WERI-Rb-1 (cell line): ENCODE measurements around the gene HOXB6.

Experiments used
- DNase-seq: peaks from one replicate; pipeline ENCODE4 v3.0.0-alpha.2; 2020
- H3K27ac ChIP-seq: fragments of 250-450 bp; sonication (Bioruptor Pico); 2 replicates; pipeline ENCODE4 v1.5.1; 2020; ENCODE audit warnings: mild to moderate bottlenecking, moderate library complexity
- H3K27me3 ChIP-seq: fragments of 250-450 bp; sonication (Bioruptor Pico); 2 replicates; pipeline ENCODE4 v1.5.1; 2021; ENCODE audit warnings: mild to moderate bottlenecking, low read depth, moderate library complexity; ENCODE audit not compliant: insufficient read depth, severe bottlenecking
- H3K36me3 ChIP-seq: fragments of 250-450 bp; sonication (Bioruptor Pico); 2 replicates; pipeline ENCODE4 v1.5.1; 2020; ENCODE audit warnings: mild to moderate bottlenecking, moderate library complexity
- H3K4me3 ChIP-seq: 2 replicates; pipeline ENCODE4 v1.5.1; 2011; ENCODE audit warnings: low read depth, mild to moderate bottlenecking, control low read depth, low read length
- H3K9me3 ChIP-seq: fragments of 250-450 bp; sonication (Bioruptor Pico); 2 replicates; pipeline ENCODE4 v1.5.1; 2021; ENCODE audit warnings: mild to moderate bottlenecking, moderate library complexity; ENCODE audit not compliant: severe bottlenecking
- TF ChIP-seq, protein P1 (sequence below): IDR thresholded peaks from 2 replicates; pipeline ENCODE4 v1.5.1; 2011; ENCODE audit warnings: low read depth, mild to moderate bottlenecking, control low read depth, inconsistent platforms, low read length

Gene HOXB6

DNA sequence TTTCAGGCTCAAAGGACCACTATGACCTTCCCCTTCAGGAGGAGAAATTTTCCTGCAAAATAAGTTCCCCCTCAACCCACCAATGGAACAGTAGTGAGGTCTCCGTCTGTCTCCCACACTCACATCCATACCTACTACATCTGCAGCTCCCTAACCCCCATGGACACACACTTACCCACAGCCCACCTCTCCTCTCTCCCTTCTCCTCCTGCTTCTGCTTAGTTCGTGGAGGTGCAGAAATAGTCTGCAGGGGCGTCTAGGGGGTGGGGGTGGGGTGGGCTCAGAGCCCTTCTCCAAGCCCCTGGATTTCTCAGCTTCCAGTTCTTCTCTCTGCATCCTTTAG is 35.6 kb downstream of the HOXB6 start:
- TF ChIP-seq, protein P1, sequence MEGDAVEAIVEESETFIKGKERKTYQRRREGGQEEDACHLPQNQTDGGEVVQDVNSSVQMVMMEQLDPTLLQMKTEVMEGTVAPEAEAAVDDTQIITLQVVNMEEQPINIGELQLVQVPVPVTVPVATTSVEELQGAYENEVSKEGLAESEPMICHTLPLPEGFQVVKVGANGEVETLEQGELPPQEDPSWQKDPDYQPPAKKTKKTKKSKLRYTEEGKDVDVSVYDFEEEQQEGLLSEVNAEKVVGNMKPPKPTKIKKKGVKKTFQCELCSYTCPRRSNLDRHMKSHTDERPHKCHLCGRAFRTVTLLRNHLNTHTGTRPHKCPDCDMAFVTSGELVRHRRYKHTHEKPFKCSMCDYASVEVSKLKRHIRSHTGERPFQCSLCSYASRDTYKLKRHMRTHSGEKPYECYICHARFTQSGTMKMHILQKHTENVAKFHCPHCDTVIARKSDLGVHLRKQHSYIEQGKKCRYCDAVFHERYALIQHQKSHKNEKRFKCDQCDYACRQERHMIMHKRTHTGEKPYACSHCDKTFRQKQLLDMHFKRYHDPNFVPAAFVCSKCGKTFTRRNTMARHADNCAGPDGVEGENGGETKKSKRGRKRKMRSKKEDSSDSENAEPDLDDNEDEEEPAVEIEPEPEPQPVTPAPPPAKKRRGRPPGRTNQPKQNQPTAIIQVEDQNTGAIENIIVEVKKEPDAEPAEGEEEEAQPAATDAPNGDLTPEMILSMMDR, result no peak
- H3K27me3 ChIP-seq, result peaks cover 99% of the 10 kb centered on the region
- no peaks in the 10 kb centered on the region for H3K36me3 ChIP-seq
- H3K4me3 ChIP-seq, result no peak overlapping the region
- DNase-seq, result no peak
- no peak overlapping the region for H3K27ac ChIP-seq
- H3K9me3 ChIP-seq, result peaks cover 2% of the 10 kb centered on the region

DNA sequence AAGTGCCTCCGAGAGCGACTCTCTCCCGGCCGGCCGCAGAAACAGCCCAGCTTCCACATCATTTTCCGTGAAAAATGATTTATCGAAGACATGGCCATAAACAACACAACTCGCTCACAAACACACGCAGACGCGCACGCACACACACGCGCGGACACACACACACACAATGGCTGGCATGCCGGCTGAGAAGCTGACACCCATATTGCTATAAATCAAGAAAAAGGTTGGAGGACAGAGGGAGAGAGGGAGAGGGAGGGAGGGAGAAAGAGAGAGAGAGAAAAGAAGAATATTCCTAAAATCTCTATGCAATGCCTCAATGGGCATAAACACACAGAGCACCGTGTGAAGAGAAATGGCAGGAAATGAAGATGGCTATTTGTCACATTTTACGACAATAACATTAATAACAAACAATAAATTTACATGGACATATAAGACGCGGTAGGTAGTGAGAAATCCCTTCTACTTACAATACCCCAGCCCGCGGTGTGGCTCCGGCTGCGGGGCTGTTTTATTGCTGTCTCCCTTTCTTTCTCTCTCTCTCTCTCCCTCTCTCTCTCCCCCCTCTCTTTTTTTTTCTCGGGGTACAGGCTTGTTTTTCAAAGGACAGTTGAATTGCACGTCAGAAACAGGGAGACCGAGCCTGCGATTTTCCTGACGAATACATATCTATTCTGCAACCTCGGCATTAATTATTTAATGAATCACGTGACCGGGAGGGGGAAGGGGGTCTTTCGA is 36.1 kb downstream of the HOXB6 start:
- no peak for DNase-seq
- no peaks in the 10 kb centered on the region for H3K36me3 ChIP-seq
- TF ChIP-seq, protein P1, result no peak
- H3K27me3 ChIP-seq, result peaks cover 97% of the 10 kb centered on the region
- no peak overlapping the region for H3K27ac ChIP-seq
- no peak overlapping the region for H3K4me3 ChIP-seq
- H3K9me3 ChIP-seq, result peaks cover 2% of the 10 kb centered on the region

DNA sequence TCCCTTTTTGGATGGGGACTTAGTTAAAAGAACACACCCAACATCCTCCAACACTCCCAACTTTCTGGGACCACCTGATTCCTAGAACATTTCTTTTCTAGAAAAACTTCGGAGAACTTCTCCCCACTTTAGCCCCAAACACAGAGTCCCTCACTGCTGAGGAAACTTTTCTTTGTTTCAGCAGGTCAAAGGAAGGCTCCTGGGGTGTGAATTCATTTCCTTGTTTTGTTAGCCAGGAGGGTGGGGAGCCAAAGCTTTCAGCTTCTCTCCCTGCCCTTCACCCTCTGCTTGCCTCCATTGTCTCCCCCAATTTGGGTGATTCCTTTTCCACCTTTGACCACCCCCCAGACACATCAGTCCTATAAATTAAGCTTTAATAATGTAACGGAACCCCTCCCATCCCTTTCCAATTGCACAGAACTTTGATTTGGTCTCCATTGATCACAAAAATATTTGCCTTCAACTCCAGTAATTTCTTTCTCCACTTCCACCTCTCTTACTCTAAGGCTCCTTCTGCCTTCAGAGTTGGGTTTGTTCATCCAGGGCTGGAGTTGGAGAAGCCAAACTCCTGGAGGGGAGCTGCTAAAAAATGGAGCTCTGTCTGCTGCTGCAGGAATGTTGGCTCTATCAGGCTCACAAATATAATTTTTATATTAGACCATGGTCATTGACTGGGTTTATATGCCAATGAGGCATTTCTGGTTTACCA is 37.0 kb downstream of the HOXB6 start:
- DNase-seq, result no peak
- Histone ChIP-seq H3K27ac (no peak overlapping the region), H3K4me3 (no peak overlapping the region), H3K36me3 (no peaks in the 10 kb centered on the region), H3K27me3 (peaks cover 97% of the 10 kb centered on the region), H3K9me3 (peaks cover 2% of the 10 kb centered on the region)
- TF ChIP-seq, protein P1, result no peak

DNA sequence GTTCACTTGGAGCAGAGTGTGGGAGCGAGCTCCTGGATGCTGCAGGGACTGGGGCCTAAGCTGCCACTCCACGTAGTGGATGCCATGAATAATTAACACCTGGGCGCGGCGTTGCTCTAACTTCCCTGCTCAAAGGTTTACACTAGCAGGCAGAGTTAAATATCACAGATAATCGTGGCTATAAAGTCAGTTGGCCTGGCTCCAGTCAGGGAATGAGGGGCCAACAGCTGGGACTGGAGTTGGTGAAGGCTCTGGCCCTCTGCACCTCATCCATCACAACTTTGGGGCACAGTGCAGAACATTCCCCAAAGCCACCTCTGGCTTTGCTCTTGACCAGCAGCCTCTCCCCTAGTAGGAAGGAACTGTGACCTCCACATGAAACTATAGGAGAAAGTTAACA is 37.6 kb downstream of the HOXB6 start:
- TF ChIP-seq, protein P1, result no peak
- peaks cover 97% of the 10 kb centered on the region for H3K27me3 ChIP-seq
- H3K4me3 ChIP-seq, result no peak overlapping the region
- H3K36me3 ChIP-seq, result no peaks in the 10 kb centered on the region
- DNase-seq, result no peak
- peaks cover 2% of the 10 kb centered on the region for H3K9me3 ChIP-seq
- H3K27ac ChIP-seq, result no peak overlapping the region

DNA sequence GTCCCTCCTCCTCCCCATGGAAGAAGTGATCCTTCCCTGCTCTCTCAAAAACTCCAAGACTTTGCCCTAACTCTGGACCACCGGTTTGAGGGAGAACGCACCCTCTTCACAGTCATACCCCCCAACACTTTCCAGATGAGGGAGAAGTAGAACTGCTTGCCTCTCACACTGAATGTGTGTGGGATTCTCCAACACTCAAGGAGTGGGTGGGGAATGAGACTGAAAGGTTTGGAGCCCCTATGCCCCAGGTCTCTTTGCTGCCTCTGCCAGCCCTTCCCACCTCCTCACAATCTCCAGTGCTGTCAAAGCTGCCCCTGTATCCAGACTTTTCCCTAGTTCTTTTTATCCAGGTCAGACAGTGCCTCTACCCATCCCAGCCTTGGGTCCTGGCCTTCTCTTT is 38.1 kb downstream of the HOXB6 start:
- Histone ChIP-seq H3K27me3 (peaks cover 97% of the 10 kb centered on the region), H3K27ac (no peak overlapping the region), H3K9me3 (peaks cover 2% of the 10 kb centered on the region), H3K36me3 (no peaks in the 10 kb centered on the region), H3K4me3 (no peak overlapping the region)
- no peak for DNase-seq
- TF ChIP-seq, protein P1, result no peak
